Spleen (tissue), 7 donors: ENCODE results near the gene ALG14.

Experiments
- CTCF ChIP-seq, 11 experiments: fragments of 200-600 bp in 7 of 11; fragments of 450-650 bp in 4 of 11; sonication (generic) in 4 of 11; IDR thresholded peaks in 8 of 11; conservative IDR thresholded peaks in 3 of 11; 1 replicate in 7 of 11; 2 replicates in 4 of 11; pipeline versions ENCODE4 v1.4.0 to v1.8.0; 2016 to 2021; ENCODE audit warnings: antibody characterized with exemption in 11 of 11, inconsistent platforms in 4 of 11, mild to moderate bottlenecking in 1 of 11
- POLR2A ChIP-seq, 3 donors: fragments of 450-650 bp; IDR thresholded peaks; one replicate each; pipeline ENCODE4 v1.5.1; 2017; ENCODE audit warnings: antibody characterized with exemption in 3 of 3, mild to moderate bottlenecking in 1 of 3
- POLR2AphosphoS5 ChIP-seq, 3 donors: sonication (generic); formaldehyde crosslinking; IDR thresholded peaks; one replicate each; pipeline ENCODE4 v1.5.1; 2017; ENCODE audit warnings: antibody characterized with exemption in 3 of 3
- donor health status: DM: no; HTN: no; CAD: no; lungs with moderate emphysema.
- donor health status: DM: no; HTN: no; CAD: no.
- donor health status: DM: no; HTN: no; CAD: no.

- TF ChIP-seq CTCF (IDR thresholded peaks at IDR 0.05 in 8 of 11, conservative IDR thresholded peaks at IDR 0.05 in 3 of 11) (no peak), POLR2AphosphoS5 (IDR thresholded peaks at IDR 0.05) (no peak), POLR2A (IDR thresholded peaks at IDR 0.05) (no peak)
Observed at GRCh38 chr1:95006681-95007080, 66.1 kb downstream of the ALG14 start.
